Suprapubic skin (tissue), 4 donors: ENCODE measurements around the gene CYP3A4. TPM values are rescaled to one million over a fixed set of nuclear protein-coding genes. Genes with fewer than 3 reads are reported as not detected.
"Not testable (repeated sequence)": the region's sequence is repeated elsewhere in the genome, so short reads cannot be mapped to it uniquely, and the experiment has no call there.

Experiments used
- DNase-seq, 2 donors: peaks; one replicate each; pipeline ENCODE4 v3.0.0-alpha.2; 2019; ENCODE audit warnings: low spot score in 2 of 2
- H3K27ac ChIP-seq: fragments of 200-600 bp; sonication (generic); one replicate; pipeline ENCODE4 v1.5.1; 2019
- H3K27me3 ChIP-seq: fragments of 200-600 bp; sonication (generic); one replicate; pipeline ENCODE4 v1.5.1; 2019
- H3K36me3 ChIP-seq: fragments of 200-600 bp; sonication (generic); one replicate; pipeline ENCODE4 v1.5.1; 2019
- H3K4me1 ChIP-seq: fragments of 200-600 bp; sonication (generic); one replicate; pipeline ENCODE4 v1.5.1; 2019
- H3K4me3 ChIP-seq: fragments of 200-600 bp; sonication (generic); one replicate; pipeline ENCODE4 v1.5.1; 2019; ENCODE audit warnings: mild to moderate bottlenecking
- H3K9me3 ChIP-seq: fragments of 200-600 bp; sonication (generic); one replicate; pipeline ENCODE4 v1.5.1; 2019
- CTCF ChIP-seq, 2 donors: fragments of 200-600 bp in 1 of 2; fragments of 450-650 bp in 1 of 2; sonication (generic) in 1 of 2; IDR thresholded peaks; one replicate each; pipeline ENCODE4 v1.5.1; 2016 to 2019; ENCODE audit warnings: antibody characterized with exemption in 2 of 2, mild to moderate bottlenecking in 1 of 2, moderate library complexity in 1 of 2
- EP300 ChIP-seq: sonication (generic); formaldehyde crosslinking; IDR thresholded peaks from one replicate; pipeline ENCODE4 v1.6.1; 2017; ENCODE audit warnings: antibody characterized with exemption
- POLR2A ChIP-seq, 2 donors: fragments of 450-650 bp; IDR thresholded peaks; one replicate each; pipeline ENCODE4 v1.6.1; 2017; ENCODE audit warnings: antibody characterized with exemption in 2 of 2, mild to moderate bottlenecking in 2 of 2, moderate library complexity in 2 of 2
- POLR2AphosphoS5 ChIP-seq, 3 donors: sonication (generic); formaldehyde crosslinking; IDR thresholded peaks; one replicate each; pipeline ENCODE4 v1.6.1; 2017; ENCODE audit warnings: antibody characterized with exemption in 3 of 3
- WGBS: methylation state at CpG from one replicate; pipeline ENCODE4 v1.1.5; 2018; 5-methylcytosine and 5-hydroxymethylcytosine counted together
- total RNA-seq, 4 donors: library from RNA; depleted of rRNA; stranded (reverse); fragments of >200 nt; gene quantifications; one replicate each; pipeline ENCODE4 v1.1.0, GENCODE V29; 2016

CYP3A4 gene
- total RNA-seq, 4 donors from 2014 or later, result 2.3 to 7.8 (median 4.4) TPM

GRCh38 chr7:99737726-99738125, 46.3 kb downstream of the CYP3A4 start:
- Histone ChIP-seq H3K27ac (no peak overlapping the region), H3K36me3 (no peaks in the 10 kb centered on the region), H3K27me3 (no peaks in the 10 kb centered on the region), H3K4me3 (no peak overlapping the region), H3K9me3 (no peaks in the 10 kb centered on the region), H3K4me1 (peaks cover 11% of the 10 kb centered on the region)
- DNase-seq, result no peak
- WGBS, result 62% methylated on average over 1 of the region's 1 CpG
- TF ChIP-seq CTCF (IDR thresholded peaks at IDR 0.05), result no peak
- no peak for TF ChIP-seq POLR2AphosphoS5 (IDR thresholded peaks at IDR 0.05)
- TF ChIP-seq EP300, result no peak
- no peak for TF ChIP-seq POLR2A (IDR thresholded peaks at IDR 0.05)

- not testable (repeated sequence) for H3K27ac ChIP-seq, H3K36me3 ChIP-seq, H3K4me3 ChIP-seq, H3K27me3 ChIP-seq, H3K9me3 ChIP-seq, DNase-seq
- 66% methylated on average over 4 of the region's 4 CpGs for WGBS
- H3K4me1 ChIP-seq, result peaks cover 11% of the 10 kb centered on the region
Measured at GRCh38 chr7:99736667-99737066, 47.3 kb downstream of the CYP3A4 start.

- H3K36me3 ChIP-seq, result no peaks in the 10 kb centered on the region
- no peak for TF ChIP-seq POLR2AphosphoS5 (IDR thresholded peaks at IDR 0.05)
- no peak for TF ChIP-seq POLR2A (IDR thresholded peaks at IDR 0.05)
- no peak for TF ChIP-seq EP300
- no peak for TF ChIP-seq CTCF (IDR thresholded peaks at IDR 0.05)
- WGBS, result 96% methylated on average over 5 of the region's 5 CpGs
- H3K9me3 ChIP-seq, result no peaks in the 10 kb centered on the region
- H3K4me1 ChIP-seq, result peaks cover 12% of the 10 kb centered on the region
- no peak for DNase-seq
- no peak within 1 kb of the TSS for H3K4me3 ChIP-seq
- no peaks in the 10 kb centered on the region for H3K27me3 ChIP-seq
- H3K27ac ChIP-seq, result no peak within 1 kb of the TSS
Measured at GRCh38 chr7:99734987-99735386, 49.0 kb downstream of the CYP3A4 start, which contains the start of gene CYP3A7. Gene CYP3A7, minus strand, starts transcription at chr7:99735196. Its CDS starts 103 bp downstream, at chr7:99735093.

GRCh38 chr7:99733448-99733847, 50.5 kb downstream of the CYP3A4 start:
- Histone ChIP-seq H3K4me3 (no peak overlapping the region), H3K36me3 (no peaks in the 10 kb centered on the region), H3K4me1 (peaks cover 18% of the 10 kb centered on the region), H3K9me3 (no peaks in the 10 kb centered on the region), H3K27me3 (no peaks in the 10 kb centered on the region), H3K27ac (no peak overlapping the region)
- TF ChIP-seq POLR2AphosphoS5 (IDR thresholded peaks at IDR 0.05), result no peak
- TF ChIP-seq POLR2A (IDR thresholded peaks at IDR 0.05), result no peak
- TF ChIP-seq EP300, result no peak
- TF ChIP-seq CTCF (IDR thresholded peaks at IDR 0.05), result no peak
- DNase-seq, result no peak
- 94% methylated on average over 2 of the region's 2 CpGs for WGBS

GRCh38 chr7:99733003-99733402, 51.0 kb downstream of the CYP3A4 start:
- DNase-seq, result no peak
- Histone ChIP-seq H3K27ac (no peak overlapping the region), H3K4me3 (no peak overlapping the region), H3K4me1 (peaks cover 18% of the 10 kb centered on the region), H3K27me3 (no peaks in the 10 kb centered on the region), H3K36me3 (no peaks in the 10 kb centered on the region), H3K9me3 (no peaks in the 10 kb centered on the region)
- no peak for TF ChIP-seq POLR2A (IDR thresholded peaks at IDR 0.05)
- TF ChIP-seq EP300, result no peak
- no peak for TF ChIP-seq POLR2AphosphoS5 (IDR thresholded peaks at IDR 0.05)
- TF ChIP-seq CTCF (IDR thresholded peaks at IDR 0.05), result no peak
- WGBS, result 89% methylated on average over 3 of the region's 3 CpGs

- no peak for TF ChIP-seq EP300
- TF ChIP-seq POLR2A (IDR thresholded peaks at IDR 0.05), result no peak
- no peak for TF ChIP-seq CTCF (IDR thresholded peaks at IDR 0.05)
- TF ChIP-seq POLR2AphosphoS5 (IDR thresholded peaks at IDR 0.05), result no peak
- Histone ChIP-seq H3K4me1 (peaks cover 13% of the 10 kb centered on the region), H3K4me3 (no peak overlapping the region), H3K9me3 (no peaks in the 10 kb centered on the region), H3K36me3 (no peaks in the 10 kb centered on the region), H3K27ac (no peak overlapping the region), H3K27me3 (no peaks in the 10 kb centered on the region)
- DNase-seq, result no peak
- WGBS, result 92% methylated on average over 4 of the region's 4 CpGs
Measured at GRCh38 chr7:99731638-99732374, 52.2 kb downstream of the CYP3A4 start.
